Measurements from ENCODE around the gene CD300A.
A peak's percentile ranks its signal among the peaks of the same experiment; 100 is the strongest.

CD300A gene

GRCh38 chr17:74444406-74444805 is 22.0 kb upstream of the CD300A start:
- ATAC-seq (replicated peaks) (no peak), DNase-seq (no peak)
- Mint-ChIP-seq H3K27me3 (peaks cover 0 to 33% of the 10 kb centered on the region in 2 donors), H3K36me3 (ENCODE audit: insufficient read depth) (peaks cover 3% of the 10 kb centered on the region), H3K4me3 (no peak overlapping the region), H3K27ac (no peak overlapping the region), H3K4me1 (ENCODE audit: low read depth in 2 of 2) (peaks cover 0 to 14% of the 10 kb centered on the region in 2 donors), H3K9me3 (no peaks in the 10 kb centered on the region)

- no peak overlapping the region for H3K4me3 Mint-ChIP-seq
Measured at GRCh38 chr17:74445158-74445557, 21.3 kb upstream of the CD300A start.

DNA sequence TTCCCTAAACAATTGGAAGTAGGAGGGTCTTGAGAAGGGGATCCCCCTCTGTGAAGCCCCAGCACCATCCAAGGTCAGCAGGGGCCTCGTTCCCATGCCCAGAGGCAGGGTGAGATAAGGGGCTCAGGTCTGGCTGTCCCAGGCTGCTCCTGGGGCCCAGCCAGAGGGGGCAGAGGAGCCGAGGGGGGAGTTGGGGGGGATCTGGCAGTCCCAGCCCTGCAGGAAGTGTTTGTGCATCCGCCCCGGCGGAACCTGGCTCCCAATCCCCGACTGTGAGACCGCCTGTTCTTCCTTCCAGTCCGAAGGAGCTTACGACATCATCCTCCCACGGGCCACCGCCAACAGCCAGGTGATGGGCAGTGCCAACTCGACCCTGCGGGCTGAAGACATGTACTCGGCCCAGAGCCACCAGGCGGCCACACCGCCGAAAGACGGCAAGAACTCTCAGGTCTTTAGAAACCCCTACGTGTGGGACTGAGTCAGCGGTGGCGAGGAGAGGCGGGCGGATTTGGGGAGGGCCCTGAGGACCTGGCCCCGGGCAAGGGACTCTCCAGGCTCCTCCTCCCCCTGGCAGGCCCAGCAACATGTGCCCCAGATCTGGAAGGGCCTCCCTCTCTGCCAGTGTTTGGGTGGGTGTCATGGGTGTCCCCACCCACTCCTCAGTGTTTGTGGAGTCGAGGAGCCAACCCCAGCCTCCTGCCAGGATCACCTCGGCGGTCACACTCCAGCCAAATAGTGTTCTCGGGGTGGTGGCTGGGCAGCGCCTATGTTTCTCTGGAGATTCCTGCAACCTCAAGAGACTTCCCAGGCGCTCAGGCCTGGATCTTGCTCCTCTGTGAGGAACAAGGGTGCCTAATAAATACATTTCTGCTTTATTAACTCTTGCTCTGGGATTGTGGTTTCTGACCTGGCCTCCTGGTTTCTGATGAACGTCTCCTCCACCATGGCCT is 19.6 kb upstream of the CD300A start:
- peaks cover 0 to 9% of the 10 kb centered on the region in 2 donors for H3K4me1 Mint-ChIP-seq (ENCODE audit: low read depth in 2 of 2)
- no peak overlapping the region for H3K27ac Mint-ChIP-seq
- H3K36me3 Mint-ChIP-seq (ENCODE audit: insufficient read depth), result no peaks in the 10 kb centered on the region
- no peaks in the 10 kb centered on the region for H3K9me3 Mint-ChIP-seq
- DNase-seq (no peak), ATAC-seq (replicated peaks) (no peak)
- no peak overlapping the region for H3K4me3 Mint-ChIP-seq
- H3K27me3 Mint-ChIP-seq, result peaks cover 0 to 24% of the 10 kb centered on the region in 2 donors

More at GRCh38 chr17:74445158-74445557, 21.3 kb upstream of the CD300A start:
- ATAC-seq (replicated peaks) (no peak), DNase-seq (no peak)
- Mint-ChIP-seq H3K9me3 (no peaks in the 10 kb centered on the region), H3K27ac (no peak overlapping the region), H3K27me3 (peaks cover 0 to 27% of the 10 kb centered on the region in 2 donors), H3K36me3 (ENCODE audit: insufficient read depth) (peaks cover 2% of the 10 kb centered on the region), H3K4me1 (ENCODE audit: low read depth in 2 of 2) (peaks cover 0 to 11% of the 10 kb centered on the region in 2 donors)

GRCh38 chr17:74447628-74448159 is 18.7 kb upstream of the CD300A start:
- DNase-seq (no peak), ATAC-seq (replicated peaks) (no peak)
- peaks cover 1% of the 10 kb centered on the region for H3K36me3 Mint-ChIP-seq (ENCODE audit: insufficient read depth)
- H3K4me1 Mint-ChIP-seq (ENCODE audit: low read depth in 2 of 2), result peaks cover 6 to 13% of the 10 kb centered on the region in 2 donors
- H3K9me3 Mint-ChIP-seq, result no peaks in the 10 kb centered on the region
- no peak overlapping the region for H3K27ac Mint-ChIP-seq
- peaks cover 0 to 18% of the 10 kb centered on the region in 2 donors for H3K27me3 Mint-ChIP-seq
- H3K4me3 Mint-ChIP-seq, result no peak overlapping the region

DNA sequence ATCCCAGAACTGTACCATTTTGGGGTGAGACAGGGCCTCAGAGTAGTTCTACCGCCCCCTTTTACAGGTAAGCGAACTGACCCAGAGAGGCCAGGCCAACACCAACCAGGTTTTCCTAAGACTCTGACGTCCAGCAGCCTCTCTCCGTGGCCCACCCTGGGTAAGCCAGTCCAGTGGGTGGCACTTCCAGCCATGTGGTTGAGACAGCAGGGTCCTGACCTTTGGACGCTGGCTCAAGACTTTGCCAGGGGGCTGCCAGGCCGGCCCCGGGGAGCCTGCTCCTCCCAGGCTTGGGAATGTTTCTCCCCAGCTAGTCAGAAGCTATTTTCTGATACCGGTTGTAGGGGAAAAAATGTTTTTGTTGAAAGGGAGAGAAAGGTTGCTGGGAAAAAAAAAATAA is 17.7 kb upstream of the CD300A start:
- ATAC-seq (replicated peaks), result no peak
- no peaks in the 10 kb centered on the region for H3K9me3 Mint-ChIP-seq
- H3K4me3 Mint-ChIP-seq, result no peak overlapping the region
- H3K27ac Mint-ChIP-seq, result no peak overlapping the region
- DNase-seq, result no peak
- peaks cover 0 to 13% of the 10 kb centered on the region in 2 donors for H3K27me3 Mint-ChIP-seq
- H3K4me1 Mint-ChIP-seq (ENCODE audit: low read depth in 2 of 2), result peaks cover 8 to 18% of the 10 kb centered on the region in 2 donors
- peaks cover 4% of the 10 kb centered on the region for H3K36me3 Mint-ChIP-seq (ENCODE audit: insufficient read depth)

- DNase-seq (no peak), ATAC-seq (replicated peaks) (no peak)
- Mint-ChIP-seq H3K27me3 (peaks cover 0 to 7% of the 10 kb centered on the region in 2 donors), H3K4me3 (no peak overlapping the region), H3K36me3 (ENCODE audit: insufficient read depth) (peaks cover 4% of the 10 kb centered on the region), H3K27ac (no peak overlapping the region), H3K9me3 (no peaks in the 10 kb centered on the region), H3K4me1 (ENCODE audit: low read depth in 2 of 2) (peaks cover 8 to 18% of the 10 kb centered on the region in 2 donors)
Measured at GRCh38 chr17:74449306-74449705, 17.1 kb upstream of the CD300A start.

DNA sequence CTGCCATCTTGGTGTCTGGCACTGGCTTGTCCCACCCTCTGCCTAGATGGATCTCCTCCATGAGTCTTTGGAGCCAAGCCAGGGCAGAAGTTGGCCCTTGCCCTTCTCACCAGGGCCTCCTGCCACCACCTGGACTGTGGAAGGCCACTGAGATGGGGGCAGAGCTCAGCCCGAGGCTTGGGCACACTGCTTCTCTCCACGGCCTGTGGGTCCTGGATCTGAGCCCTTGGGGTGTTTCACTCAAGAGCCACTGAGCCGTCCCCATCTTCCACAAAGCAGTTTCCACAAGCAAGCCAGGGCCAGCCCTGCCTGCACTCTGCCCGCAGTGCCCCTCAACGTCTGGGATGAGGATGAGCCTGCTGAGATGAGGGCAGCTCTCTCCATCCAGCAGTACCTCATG is 16.7 kb upstream of the CD300A start:
- H3K27me3 Mint-ChIP-seq, result peaks cover 0 to 3% of the 10 kb centered on the region in 2 donors
- no peak for DNase-seq
- H3K36me3 Mint-ChIP-seq (ENCODE audit: insufficient read depth), result peaks cover 4% of the 10 kb centered on the region
- no peak overlapping the region for H3K4me3 Mint-ChIP-seq
- H3K27ac Mint-ChIP-seq, result no peak overlapping the region
- H3K4me1 Mint-ChIP-seq (ENCODE audit: low read depth in 2 of 2), result peaks cover 10 to 22% of the 10 kb centered on the region in 2 donors
- ATAC-seq (replicated peaks), result no peak
- H3K9me3 Mint-ChIP-seq, result no peaks in the 10 kb centered on the region

DNA sequence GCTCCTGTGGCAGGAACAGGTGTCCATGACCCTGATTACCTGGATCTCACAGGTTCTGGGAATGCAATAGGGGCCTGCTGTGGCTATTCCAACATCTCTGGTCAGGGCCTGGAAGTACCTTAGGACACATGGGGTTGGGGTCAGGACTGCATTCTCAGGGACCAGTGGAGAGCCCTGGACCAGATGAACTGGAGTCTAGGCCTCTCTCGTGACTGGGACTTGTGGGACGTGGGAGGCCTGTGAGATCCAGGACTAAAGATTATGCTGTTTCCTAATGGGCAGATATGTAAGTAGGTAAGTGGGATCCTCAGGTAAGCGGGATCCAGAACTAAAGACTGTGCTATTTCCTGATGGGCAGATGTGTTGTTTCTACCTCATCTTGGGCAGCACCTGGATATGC is 16.2 kb upstream of the CD300A start:
- Mint-ChIP-seq H3K36me3 (ENCODE audit: insufficient read depth) (peaks cover 4% of the 10 kb centered on the region), H3K27ac (no peak overlapping the region), H3K9me3 (no peaks in the 10 kb centered on the region), H3K4me1 (ENCODE audit: low read depth in 2 of 2) (peaks cover 14 to 22% of the 10 kb centered on the region in 2 donors), H3K27me3 (no peaks in the 10 kb centered on the region), H3K4me3 (no peak overlapping the region)
- ATAC-seq (replicated peaks), result no peak
- DNase-seq, result no peak

DNA sequence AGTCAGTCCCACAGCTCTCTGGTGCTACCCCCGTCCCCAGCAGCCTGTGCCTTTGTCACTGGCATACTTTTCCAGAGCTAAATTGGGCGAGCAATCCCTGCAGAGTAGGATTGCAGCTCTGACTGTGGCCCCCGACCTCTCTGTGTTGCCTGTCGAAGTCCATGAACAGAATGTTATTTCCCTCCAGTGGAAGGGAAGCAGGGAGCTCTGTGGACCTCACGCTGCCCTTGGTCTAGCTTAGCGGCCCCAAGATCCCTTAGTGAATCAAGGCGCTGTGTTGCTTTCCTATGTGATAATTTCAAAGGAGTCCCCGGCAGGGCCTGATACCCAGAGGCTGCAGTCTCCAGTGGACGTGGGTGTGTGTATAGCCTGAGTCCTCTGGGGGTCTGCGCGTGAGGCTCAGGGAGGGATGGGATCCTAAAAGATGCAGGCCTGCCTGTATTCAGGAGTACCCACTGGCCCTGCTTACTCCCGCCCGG is 15.5 kb upstream of the CD300A start:
- no peak overlapping the region for H3K4me3 Mint-ChIP-seq
- H3K27me3 Mint-ChIP-seq, result no peaks in the 10 kb centered on the region
- H3K36me3 Mint-ChIP-seq (ENCODE audit: insufficient read depth), result peaks cover 4% of the 10 kb centered on the region
- no peak for ATAC-seq (replicated peaks)
- H3K9me3 Mint-ChIP-seq, result no peaks in the 10 kb centered on the region
- H3K27ac Mint-ChIP-seq, result no peak overlapping the region
- no peak for DNase-seq
- H3K4me1 Mint-ChIP-seq (ENCODE audit: low read depth in 2 of 2), result peaks cover 14 to 22% of the 10 kb centered on the region in 2 donors

- peak overlapping the region in 1 of 2 donors; percentile 60 for H3K27ac Mint-ChIP-seq
- no peak overlapping the region for H3K4me3 Mint-ChIP-seq
- no peak for DNase-seq
- peaks cover 17 to 26% of the 10 kb centered on the region in 2 donors for H3K4me1 Mint-ChIP-seq (ENCODE audit: low read depth in 2 of 2)
- H3K9me3 Mint-ChIP-seq, result no peaks in the 10 kb centered on the region
- no peak for ATAC-seq (replicated peaks)
- H3K36me3 Mint-ChIP-seq (ENCODE audit: insufficient read depth), result peaks cover 4% of the 10 kb centered on the region
- H3K27me3 Mint-ChIP-seq, result no peaks in the 10 kb centered on the region
Measured at GRCh38 chr17:74451557-74451956, 14.9 kb upstream of the CD300A start.

DNA sequence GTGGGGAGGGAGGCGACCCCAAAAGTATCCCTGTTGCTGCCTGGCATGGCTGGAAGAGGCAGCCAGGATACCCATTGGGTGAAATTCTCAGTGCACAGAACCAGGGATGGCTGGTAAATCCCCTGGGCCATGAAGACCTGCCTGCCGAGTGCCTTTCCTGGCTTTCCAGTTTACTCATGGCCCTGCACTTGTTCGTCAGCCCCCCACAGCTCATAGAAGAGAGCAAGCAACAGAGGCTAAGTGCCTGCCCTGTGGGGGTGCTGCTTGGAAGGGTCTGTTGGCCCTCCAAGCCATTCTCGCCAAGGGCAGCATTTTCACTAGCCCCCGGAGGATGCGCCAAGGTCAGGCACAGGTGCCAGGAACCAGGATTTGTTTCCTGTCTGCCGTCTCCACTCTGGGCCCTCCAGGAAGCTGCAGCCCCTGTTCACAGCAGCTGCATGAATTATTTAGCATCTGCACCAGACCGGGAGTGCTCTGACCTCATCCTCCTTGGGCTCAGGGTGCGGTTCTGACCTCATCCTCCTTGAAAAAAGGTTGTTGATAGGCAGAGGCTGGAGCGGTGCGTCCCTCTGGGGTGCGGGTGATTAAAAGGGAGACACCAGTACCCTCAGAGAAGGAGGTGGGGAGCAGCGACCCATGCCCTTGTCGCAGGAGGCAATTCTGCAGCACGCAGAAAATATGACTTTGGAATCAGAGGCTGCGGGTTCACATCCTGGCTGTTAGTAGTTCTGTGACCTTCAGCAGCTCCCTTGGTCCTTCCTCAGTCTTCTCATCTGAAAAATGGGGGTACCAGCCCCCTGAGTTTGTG is 14.2 kb upstream of the CD300A start:
- Mint-ChIP-seq H3K4me3 (peak overlapping the region; percentile 66 to 72), H3K9me3 (no peaks in the 10 kb centered on the region), H3K27me3 (no peaks in the 10 kb centered on the region), H3K4me1 (ENCODE audit: low read depth in 2 of 2) (peaks cover 17 to 29% of the 10 kb centered on the region in 2 donors), H3K36me3 (ENCODE audit: insufficient read depth) (peaks cover 4% of the 10 kb centered on the region), H3K27ac (peak overlapping the region; percentile 19 to 60)
- ATAC-seq (replicated peaks), result peak; percentile 31
- no peak for DNase-seq

DNA sequence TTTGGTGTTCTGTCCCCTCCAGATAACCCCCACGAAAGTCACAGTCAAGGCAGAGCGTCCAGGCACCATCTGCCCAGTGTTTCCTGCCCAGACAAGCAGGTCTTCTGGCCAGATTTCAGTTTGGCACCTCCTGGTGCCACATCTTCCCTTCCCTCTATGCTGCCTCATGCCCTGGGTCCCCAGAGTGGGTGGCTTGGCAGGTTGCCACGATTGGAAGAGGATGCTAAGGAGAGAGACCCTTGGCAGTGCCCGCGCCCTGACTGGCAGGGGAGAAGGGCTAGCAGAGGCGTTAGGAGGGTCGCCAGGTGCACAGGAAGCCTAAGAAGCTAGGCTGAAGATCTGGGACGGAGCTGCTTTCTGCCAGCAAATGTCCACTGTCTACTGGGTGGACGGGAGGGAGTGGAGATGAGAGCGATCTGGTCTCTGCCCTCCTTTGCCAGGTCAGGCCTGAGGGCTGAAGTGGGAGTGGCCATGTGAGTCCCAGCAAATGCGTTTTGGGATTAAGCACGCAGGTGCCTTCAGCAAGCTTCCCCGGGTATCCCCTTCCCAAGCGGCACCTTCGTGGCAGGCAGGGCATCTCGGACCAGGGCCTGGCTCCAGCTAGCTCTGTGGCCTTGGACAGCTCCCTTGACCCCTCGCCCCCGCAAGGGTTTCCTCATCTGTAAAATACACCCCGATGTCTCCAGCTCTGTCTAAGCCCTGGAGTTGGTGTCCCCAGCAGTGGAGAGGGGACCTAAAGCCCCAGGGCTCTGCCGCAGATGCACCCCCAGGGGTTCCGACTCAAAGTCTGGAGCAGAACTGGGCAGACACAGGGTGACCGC is 13.4 kb upstream of the CD300A start:
- H3K36me3 Mint-ChIP-seq (ENCODE audit: insufficient read depth), result peaks cover 4% of the 10 kb centered on the region
- no peaks in the 10 kb centered on the region for H3K9me3 Mint-ChIP-seq
- no peak for DNase-seq
- H3K4me1 Mint-ChIP-seq (ENCODE audit: low read depth in 2 of 2), result peaks cover 21 to 34% of the 10 kb centered on the region in 2 donors
- H3K27me3 Mint-ChIP-seq, result no peaks in the 10 kb centered on the region
- peak overlapping the region; percentile 66 to 72 for H3K4me3 Mint-ChIP-seq
- ATAC-seq (replicated peaks), result no peak
- peak overlapping the region; percentile 19 to 60 for H3K27ac Mint-ChIP-seq

Measured in effector memory CD8-positive, alpha-beta T cell (primary cell).